ENCODE measurements around the gene FBXW5.

The FBXW5 gene

GRCh38 chr9:136960212-136960937 is 15.8 kb upstream of the FBXW5 start:
- DNase-seq = no peak

GRCh38 chr9:136958898-136959850 is 14.6 kb upstream of the FBXW5 start:
- no peak for DNase-seq

- DNase-seq = no peak
Observed at GRCh38 chr9:136958473-136958872, 13.9 kb upstream of the FBXW5 start.

- DNase-seq = no peak
Observed at GRCh38 chr9:136957901-136958300, 13.4 kb upstream of the FBXW5 start.

- no peak for DNase-seq
Observed at GRCh38 chr9:136957461-136957860, 12.9 kb upstream of the FBXW5 start.

- no peak for DNase-seq
Observed at GRCh38 chr9:136956604-136957003, 12.1 kb upstream of the FBXW5 start.

- no peak for DNase-seq
Observed at GRCh38 chr9:136955943-136956335, 11.4 kb upstream of the FBXW5 start.

- no peak for DNase-seq
Observed at GRCh38 chr9:136955202-136955942, 10.8 kb upstream of the FBXW5 start.

- DNase-seq = no peak
Observed at GRCh38 chr9:136954270-136955083, 9.9 kb upstream of the FBXW5 start.

GRCh38 chr9:136953771-136954269 is 9.3 kb upstream of the FBXW5 start:
- DNase-seq = no peak

- DNase-seq = no peak
Observed at GRCh38 chr9:136952876-136953770, 8.6 kb upstream of the FBXW5 start.

GRCh38 chr9:136952321-136952850 is 7.8 kb upstream of the FBXW5 start:
- no peak for DNase-seq

GRCh38 chr9:136951541-136952320 is 7.2 kb upstream of the FBXW5 start, which contains the start of gene LCN12:
Gene LCN12, plus strand, starts transcription at chr9:136952273. Its CDS starts 55 bp downstream, at chr9:136952328.
- no peak for DNase-seq

GRCh38 chr9:136950656-136951276 is 6.2 kb upstream of the FBXW5 start:
- DNase-seq = no peak

GRCh38 chr9:136949817-136950655 is 5.5 kb upstream of the FBXW5 start:
- DNase-seq = peak; percentile 97

GRCh38 chr9:136949239-136949816 is 4.8 kb upstream of the FBXW5 start:
- DNase-seq = no peak

- no peak for DNase-seq
Observed at GRCh38 chr9:136947955-136948510, 3.5 kb upstream of the FBXW5 start.
